Right cardiac atrium (tissue), 5 donors: ENCODE results near the gene DNAH3. TPM values are rescaled to one million over a fixed set of nuclear protein-coding genes. Genes with fewer than 3 reads are reported as not detected.

ENCODE experiments used
- polyA plus RNA-seq: library from polyadenylated mRNA; stranded (reverse); fragments of 200-250 nt; gene quantifications from one replicate; pipeline ENCODE4 v1.2.3, GENCODE V29; 2013
- total RNA-seq, 4 donors: library from RNA; stranded (reverse); fragmentation: NEBNext Ultra II Directional; extraction: Animal tissue kit (Norgen Biotek cat#: 25700); gene quantifications; one replicate each; pipeline ENCODE4 v1.2.1, GENCODE V29; 2021
- donor health status: healthy with polysubstance abuse.
- donor health status: DM: no; HTN: yes; CAD: no.
- donor health status: DM: no; HTN: no; CAD: no.
- donor health status: DM: no; HTN: yes; CAD: no; lungs with severe emphysema.
- donor health status: DM: yes; HTN: yes; CAD: no.

The DNAH3 gene
- total and polyA plus RNA-seq, 5 donors = 0.09 to 0.68 (median 0.14) TPM

Other genes starting within 250 kb of the DNAH3 start
- 100 to 1,000 TPM in 1 of 4 donors, 10 to 100 TPM in 3; 71.8 to 116 (median 79.7) TPM for gene LDAF1, start 7.8 kb upstream of the DNAH3 start, total RNA-seq
- gene LDAF1, start 7.8 kb upstream of the DNAH3 start, polyA plus RNA-seq = 40.5 TPM
- gene ZP2, start 60.7 kb upstream of the DNAH3 start, total RNA-seq = not detected
- gene ZP2, start 60.7 kb upstream of the DNAH3 start, polyA plus RNA-seq = not detected
- gene ANKS4B, start 82.9 kb upstream of the DNAH3 start, total RNA-seq = not detected
- gene ANKS4B, start 82.9 kb upstream of the DNAH3 start, polyA plus RNA-seq = not detected
- 100 to 1,000 TPM; 108 to 143 (median 124) TPM for gene CRYM, start 127.4 kb upstream of the DNAH3 start, total RNA-seq
- gene CRYM, start 127.4 kb upstream of the DNAH3 start, polyA plus RNA-seq = 108 TPM